Hematopoietic multipotent progenitor cell treated with erythropoietin and hydrocortisone succinate and interleukin-3 and kit ligand, for 17 days (in vitro differentiated cells): ENCODE measurements around the gene ZNF189.

ENCODE experiments used
- DNase-seq: peaks from one replicate; pipeline ENCODE4 v3.0.0-alpha.2; 2015; ENCODE audit warnings: low spot score

The ZNF189 gene

GRCh38 chr9:101419863-101420262 lies 21.2 kb downstream of the ZNF189 start:
- no peak for DNase-seq

GRCh38 chr9:101421653-101422065 lies 23.0 kb downstream of the ZNF189 start:
- DNase-seq = no peak

GRCh38 chr9:101427358-101427757 lies 28.7 kb downstream of the ZNF189 start:
- no peak for DNase-seq

GRCh38 chr9:101427957-101428655 lies 29.5 kb downstream of the ZNF189 start:
- no peak for DNase-seq

GRCh38 chr9:101428909-101429308 lies 30.3 kb downstream of the ZNF189 start:
- no peak for DNase-seq

GRCh38 chr9:101429736-101430135 lies 31.1 kb downstream of the ZNF189 start:
- DNase-seq = no peak

- DNase-seq = no peak
Measured at GRCh38 chr9:101432171-101432570, 33.5 kb downstream of the ZNF189 start.

GRCh38 chr9:101432740-101433139 lies 34.1 kb downstream of the ZNF189 start:
- no peak for DNase-seq

GRCh38 chr9:101433229-101433628 lies 34.6 kb downstream of the ZNF189 start:
- no peak for DNase-seq

GRCh38 chr9:101434998-101435397 lies 36.3 kb downstream of the ZNF189 start:
- no peak for DNase-seq

- no peak for DNase-seq
Measured at GRCh38 chr9:101435601-101436079, 37.0 kb downstream of the ZNF189 start, which contains the start of gene ALDOB. Gene ALDOB, minus strand, starts transcription at chr9:101435774. Its CDS starts 4,887 bp downstream, at chr9:101430887.

- DNase-seq = no peak
Measured at GRCh38 chr9:101437806-101438232, 39.2 kb downstream of the ZNF189 start.

- DNase-seq = no peak
Measured at GRCh38 chr9:101438523-101438922, 39.9 kb downstream of the ZNF189 start.

GRCh38 chr9:101440714-101441230 lies 42.1 kb downstream of the ZNF189 start:
- DNase-seq = no peak

- DNase-seq = no peak
Measured at GRCh38 chr9:101442318-101442717, 43.7 kb downstream of the ZNF189 start.

GRCh38 chr9:101442736-101443135 lies 44.1 kb downstream of the ZNF189 start:
- DNase-seq = no peak

GRCh38 chr9:101443364-101443771 lies 44.7 kb downstream of the ZNF189 start:
- no peak for DNase-seq

- DNase-seq = no peak
Measured at GRCh38 chr9:101445353-101446029, 46.8 kb downstream of the ZNF189 start.

- no peak for DNase-seq
Measured at GRCh38 chr9:101446732-101447131, 48.1 kb downstream of the ZNF189 start.

- DNase-seq = no peak
Measured at GRCh38 chr9:101448680-101449070, 50.0 kb downstream of the ZNF189 start.

GRCh38 chr9:101449071-101449721 lies 50.5 kb downstream of the ZNF189 start:
- peak; percentile 45 for DNase-seq

- no peak for DNase-seq
Measured at GRCh38 chr9:101450931-101451330, 52.3 kb downstream of the ZNF189 start.

- no peak for DNase-seq
Measured at GRCh38 chr9:101451498-101451897, 52.8 kb downstream of the ZNF189 start.
